ENCODE data around the gene ALDH4A1. TPM values are rescaled to one million over a fixed set of nuclear protein-coding genes. Genes with fewer than 3 reads are reported as not detected.

Gene ALDH4A1, protein sequence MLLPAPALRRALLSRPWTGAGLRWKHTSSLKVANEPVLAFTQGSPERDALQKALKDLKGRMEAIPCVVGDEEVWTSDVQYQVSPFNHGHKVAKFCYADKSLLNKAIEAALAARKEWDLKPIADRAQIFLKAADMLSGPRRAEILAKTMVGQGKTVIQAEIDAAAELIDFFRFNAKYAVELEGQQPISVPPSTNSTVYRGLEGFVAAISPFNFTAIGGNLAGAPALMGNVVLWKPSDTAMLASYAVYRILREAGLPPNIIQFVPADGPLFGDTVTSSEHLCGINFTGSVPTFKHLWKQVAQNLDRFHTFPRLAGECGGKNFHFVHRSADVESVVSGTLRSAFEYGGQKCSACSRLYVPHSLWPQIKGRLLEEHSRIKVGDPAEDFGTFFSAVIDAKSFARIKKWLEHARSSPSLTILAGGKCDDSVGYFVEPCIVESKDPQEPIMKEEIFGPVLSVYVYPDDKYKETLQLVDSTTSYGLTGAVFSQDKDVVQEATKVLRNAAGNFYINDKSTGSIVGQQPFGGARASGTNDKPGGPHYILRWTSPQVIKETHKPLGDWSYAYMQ
- 50.3 TPM for total RNA-seq
- long read RNA-seq, transcript ALDH4A1-202 (15 exons, 3,363 nt), result major isoform, 24 of 124 reads
- long read RNA-seq, partial matches to known transcripts, result 95 of 124 reads
- long read RNA-seq, other reads (novel, unspliced or antisense), result 3 of 124 reads

DNA sequence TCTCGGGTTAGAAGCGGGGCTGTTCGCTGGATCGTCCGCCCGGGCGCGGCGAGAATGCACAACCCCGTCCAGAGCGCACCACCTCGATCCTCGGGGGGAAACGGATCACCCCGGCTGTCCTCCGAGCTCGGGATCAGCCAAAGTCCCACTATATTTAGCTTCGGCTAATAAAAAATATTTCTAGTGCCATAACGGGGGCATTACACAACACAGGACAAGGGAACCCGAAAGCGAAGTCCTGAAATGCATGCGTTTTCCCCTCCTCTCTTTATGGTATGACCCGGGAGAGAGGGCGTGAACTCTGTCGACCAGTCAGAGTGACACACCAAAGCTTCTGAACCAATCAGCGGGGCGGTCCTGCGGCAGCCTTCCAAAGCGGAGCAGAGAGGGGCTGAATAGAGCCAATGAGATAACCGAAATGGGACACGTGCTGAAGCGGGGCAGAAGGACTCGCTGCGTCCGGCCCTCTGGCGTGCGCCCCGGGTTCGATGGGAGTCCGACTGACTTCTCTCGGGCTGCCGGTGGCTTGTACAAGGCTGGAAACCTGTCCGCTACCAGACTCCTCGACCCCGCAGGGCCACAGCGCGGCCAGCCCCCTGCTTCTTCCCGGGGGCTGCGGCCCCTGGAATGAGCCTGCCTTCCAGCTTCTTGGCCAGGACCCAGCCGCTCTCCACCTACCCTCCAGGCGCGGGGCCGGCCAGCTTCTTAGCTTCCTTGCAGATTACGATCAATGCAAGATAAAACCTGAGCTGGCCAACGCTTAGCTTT is at the start of gene ALDH4A1:
ALDH4A1 (minus strand) TSS at position 33 of the 768 bp plus-strand sequence; CDS start at position 1, 32 bp downstream.
- peak; percentile 99 for DNase-seq (ENCODE audit: low spot score)

DNA sequence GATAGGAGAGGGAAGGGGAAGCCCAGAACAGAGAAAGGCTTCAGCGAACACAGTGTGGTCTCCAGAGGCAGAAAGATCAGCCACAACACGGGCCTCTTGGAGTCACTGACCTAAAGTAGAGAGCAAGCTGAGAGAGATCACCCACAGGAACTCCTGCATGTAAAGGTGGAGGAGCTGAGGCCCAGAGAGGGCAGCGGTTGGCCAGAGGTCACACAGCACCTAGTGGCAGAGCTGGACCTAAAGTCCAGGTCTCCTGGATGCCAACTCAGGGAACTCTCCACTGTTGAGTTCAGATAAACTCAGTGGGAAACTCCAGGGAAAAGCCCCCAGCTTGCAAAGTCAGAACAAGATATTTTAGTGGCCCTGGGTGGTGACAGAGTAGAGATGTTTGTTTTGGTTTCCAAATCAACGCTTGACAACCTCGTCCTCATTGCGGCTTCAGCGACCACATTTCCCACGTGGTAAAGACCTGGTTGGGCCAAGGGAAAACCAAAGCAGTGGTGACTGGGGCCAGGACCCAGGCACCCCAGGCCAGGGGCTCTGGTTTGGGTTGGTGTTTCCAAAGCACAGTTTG is 49.5 kb upstream of the ALDH4A1 start:
- intact Hi-C loops (cut with DNase I), result loop anchor here (5.0 kb wide), 2 partner anchors 40 to 130 kb away; no protein-coding TSS in a partner anchor
- DNase-seq (ENCODE audit: low spot score), result no peak

More for the DNA sequence above, at the start of gene ALDH4A1:
- intact Hi-C loops (cut with DNase I), result loop anchor here (10.0 kb wide), 1 partner anchor 312 kb away; the partner anchor contains the start of gene UBR4

DNA sequence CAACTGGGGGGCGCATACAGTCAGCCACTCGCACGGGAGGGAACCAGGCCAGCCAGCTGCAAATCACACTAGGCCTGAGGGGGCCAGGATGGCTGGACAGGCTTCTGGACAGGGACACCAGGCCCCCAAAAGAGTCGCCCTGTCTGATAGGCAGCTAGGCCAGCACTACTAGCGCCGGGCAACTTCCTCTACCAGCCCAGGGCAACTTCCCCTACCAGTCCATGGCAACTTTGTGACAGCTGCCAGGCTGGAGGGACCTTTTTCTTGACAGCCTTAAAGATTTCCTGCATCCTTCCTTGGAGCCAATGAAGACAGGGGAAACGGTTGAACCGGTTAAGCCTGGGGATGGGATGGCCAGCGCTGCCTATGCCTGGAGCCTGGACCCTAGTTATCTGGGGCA is 49.1 kb upstream of the ALDH4A1 start:
- no peak for DNase-seq (ENCODE audit: low spot score)
- intact Hi-C loops (cut with DNase I), result loop anchor here (5.0 kb wide), 2 partner anchors 39 to 131 kb away; no protein-coding TSS in a partner anchor

DNA sequence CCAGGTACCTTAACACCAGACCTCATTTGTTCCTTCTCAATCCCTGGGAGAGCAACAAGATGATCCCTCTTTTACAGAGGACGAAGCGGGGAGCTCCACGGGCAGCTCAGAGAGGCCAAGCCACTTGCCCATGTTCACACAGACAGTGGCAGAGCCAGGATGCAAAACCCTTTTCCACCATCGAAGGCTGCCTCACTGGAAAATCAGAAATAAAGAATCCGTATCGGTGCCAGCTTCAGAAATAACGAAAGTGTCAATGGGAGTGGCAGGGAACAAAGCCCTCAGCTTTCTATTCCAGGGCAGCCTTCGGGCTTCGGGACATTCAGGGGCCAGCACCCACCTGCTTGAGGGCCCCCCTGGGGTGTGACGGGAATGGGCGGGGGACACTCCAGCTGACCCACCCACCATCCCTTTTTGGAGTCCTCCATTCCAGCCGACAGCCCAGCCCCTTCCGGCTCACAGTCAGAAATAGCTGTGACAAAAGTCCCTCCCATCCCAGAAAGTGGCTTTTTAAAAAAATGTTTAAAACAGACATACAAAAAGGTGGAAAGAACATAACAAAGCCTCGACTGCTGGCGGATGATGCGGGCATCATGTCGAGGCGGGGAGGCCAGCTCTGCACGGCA is 48.2 kb upstream of the ALDH4A1 start:
- peak; percentile 85 for DNase-seq (ENCODE audit: low spot score)
- intact Hi-C loops (cut with DNase I), result loop anchor here (5.0 kb wide), 2 partner anchors 38 to 132 kb away; no protein-coding TSS in a partner anchor

DNA sequence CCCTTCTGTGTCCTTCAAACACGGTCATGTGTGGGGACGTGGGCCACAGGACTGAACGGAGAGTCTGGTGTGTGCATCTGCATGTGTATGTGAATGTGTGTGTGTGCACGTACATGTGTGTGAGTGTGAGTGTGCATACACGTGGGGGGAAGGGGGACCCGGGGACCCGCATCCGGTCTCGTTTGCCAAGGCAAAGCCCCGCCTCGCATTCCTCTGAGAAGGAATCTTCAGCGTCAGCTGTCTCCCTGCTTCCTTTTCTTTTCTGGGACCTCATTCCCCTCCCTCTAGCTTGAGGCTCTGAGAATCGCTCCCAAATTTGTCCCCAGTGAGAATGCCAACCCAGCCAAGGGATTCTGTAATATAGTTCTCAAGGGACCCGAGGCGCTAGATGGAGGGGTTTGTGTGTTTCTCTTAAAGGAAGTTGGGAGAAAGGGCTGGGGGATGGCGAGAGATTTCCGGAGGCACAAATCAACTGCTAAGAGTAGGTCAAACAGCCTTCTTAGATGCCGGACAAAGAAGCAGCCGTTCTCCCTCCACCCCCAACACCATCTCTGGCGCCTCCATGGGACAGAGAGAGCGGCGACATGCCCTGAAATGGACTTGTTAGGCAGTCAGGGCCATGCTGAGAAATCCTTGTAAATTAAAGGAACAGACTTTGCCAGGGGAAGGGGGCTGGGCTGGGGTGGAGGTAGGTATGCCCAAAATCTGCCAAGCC is 47.5 kb upstream of the ALDH4A1 start:
- intact Hi-C loops (cut with DNase I), result loop anchor here (2.0 to 5.0 kb wide), 3 partner anchors 23 to 132 kb away; no protein-coding TSS in a partner anchor
- DNase-seq (ENCODE audit: low spot score), result no peak

DNA sequence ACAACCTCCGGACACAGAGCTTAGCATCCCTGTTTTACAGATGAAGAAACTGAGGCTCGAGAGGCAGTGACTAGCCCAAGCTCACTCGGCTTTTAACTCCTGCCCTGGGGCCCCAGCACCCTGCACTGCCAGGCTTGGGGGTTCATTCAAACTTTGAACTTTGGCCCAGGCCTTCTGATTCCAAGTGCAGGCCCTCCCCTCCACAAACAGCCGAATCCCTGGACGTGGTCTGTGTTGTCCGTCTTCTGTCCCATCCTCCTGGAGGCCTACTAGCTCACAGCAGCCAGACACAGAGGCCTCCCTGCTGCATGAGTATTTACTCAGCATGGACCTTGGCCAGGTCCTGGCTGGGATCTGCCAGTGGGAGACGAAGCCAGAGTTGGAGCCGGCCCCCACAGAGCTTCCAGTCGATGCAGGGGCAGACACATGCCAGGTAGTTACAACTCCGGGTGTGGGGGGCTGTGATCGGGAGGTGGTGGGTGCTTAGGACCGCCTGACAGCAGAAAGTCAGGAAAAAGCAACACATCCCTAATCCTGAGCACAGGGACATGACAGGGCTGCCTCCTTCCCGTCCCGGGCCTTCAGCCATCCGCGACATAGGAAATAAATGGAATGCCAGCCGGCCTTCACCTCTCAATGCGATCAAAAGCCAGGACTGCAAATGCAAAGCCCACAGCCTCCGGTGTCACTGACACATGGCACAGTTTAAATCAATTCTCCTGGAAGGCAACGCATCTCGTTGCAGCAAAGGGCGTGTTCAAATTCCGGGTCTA is 46.7 kb upstream of the ALDH4A1 start:
- intact Hi-C loops (cut with DNase I), result loop anchor here (2.0 kb wide), 1 partner anchor 22 kb away; no protein-coding TSS in a partner anchor
- DNase-seq (ENCODE audit: low spot score), result no peak

DNA sequence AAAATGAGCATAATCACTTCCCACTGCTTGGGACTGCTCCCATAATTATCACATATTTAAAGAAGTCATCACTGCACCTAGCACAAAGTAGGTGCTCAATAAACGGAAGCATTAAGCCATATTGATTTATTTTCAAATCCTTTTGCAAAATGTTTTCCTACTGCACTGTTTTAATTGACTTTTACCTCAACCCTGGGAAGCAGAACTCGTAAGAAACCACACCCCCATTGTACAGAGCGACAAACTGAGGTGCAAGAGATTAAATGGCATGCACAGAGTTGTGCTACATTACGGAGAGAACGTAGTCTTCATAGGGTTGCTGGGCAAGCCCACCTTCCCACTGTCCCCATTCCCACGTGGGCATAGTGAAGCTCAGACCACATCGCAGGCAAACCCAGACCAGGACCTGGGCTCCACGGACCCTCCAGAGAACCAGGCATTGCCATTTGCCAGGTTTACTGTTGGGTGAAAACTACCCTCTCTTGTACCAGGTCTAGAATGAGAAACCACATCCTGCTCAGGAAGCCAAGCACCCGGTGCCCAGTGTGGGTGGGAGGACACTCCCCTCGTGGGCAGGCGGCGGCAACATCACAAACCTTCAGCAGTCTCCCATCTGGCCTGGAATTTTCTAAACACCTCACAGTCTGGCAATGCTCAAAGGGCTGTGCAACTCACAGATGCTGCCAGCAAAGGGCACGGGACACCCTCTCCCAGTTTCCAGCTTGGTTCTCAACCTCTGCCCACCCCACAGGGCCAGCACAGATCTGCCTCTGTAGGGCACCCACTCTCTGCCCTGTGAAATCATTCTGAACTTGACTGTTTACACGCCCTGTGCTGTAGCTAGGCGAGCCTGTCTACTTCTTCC is 45.9 kb upstream of the ALDH4A1 start:
- no peak for DNase-seq (ENCODE audit: low spot score)
- intact Hi-C loops (cut with DNase I), result loop anchor here (2.0 kb wide), 1 partner anchor 21 kb away; no protein-coding TSS in a partner anchor

DNA sequence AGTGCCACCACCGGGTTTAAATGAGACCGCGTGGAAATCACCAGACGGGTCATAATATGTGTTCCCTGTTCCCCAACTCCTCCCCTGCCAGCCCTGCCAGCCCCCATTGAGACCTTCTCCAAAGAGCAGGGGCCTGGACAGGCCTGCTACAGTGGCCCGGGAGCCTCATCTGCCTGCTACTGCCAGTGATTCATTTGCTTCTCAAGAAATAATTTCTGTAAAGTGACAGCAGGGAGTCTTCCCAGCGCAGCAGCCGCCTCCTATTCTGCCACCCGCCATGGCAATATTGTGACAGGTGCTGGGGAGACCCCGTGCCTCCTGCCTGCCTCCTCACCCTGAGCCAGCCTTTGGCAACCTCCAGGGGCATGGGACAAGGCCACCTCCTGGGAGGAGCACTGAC is 45.2 kb upstream of the ALDH4A1 start:
- DNase-seq (ENCODE audit: low spot score), result no peak
- intact Hi-C loops (cut with DNase I), result no loop called here

DNA sequence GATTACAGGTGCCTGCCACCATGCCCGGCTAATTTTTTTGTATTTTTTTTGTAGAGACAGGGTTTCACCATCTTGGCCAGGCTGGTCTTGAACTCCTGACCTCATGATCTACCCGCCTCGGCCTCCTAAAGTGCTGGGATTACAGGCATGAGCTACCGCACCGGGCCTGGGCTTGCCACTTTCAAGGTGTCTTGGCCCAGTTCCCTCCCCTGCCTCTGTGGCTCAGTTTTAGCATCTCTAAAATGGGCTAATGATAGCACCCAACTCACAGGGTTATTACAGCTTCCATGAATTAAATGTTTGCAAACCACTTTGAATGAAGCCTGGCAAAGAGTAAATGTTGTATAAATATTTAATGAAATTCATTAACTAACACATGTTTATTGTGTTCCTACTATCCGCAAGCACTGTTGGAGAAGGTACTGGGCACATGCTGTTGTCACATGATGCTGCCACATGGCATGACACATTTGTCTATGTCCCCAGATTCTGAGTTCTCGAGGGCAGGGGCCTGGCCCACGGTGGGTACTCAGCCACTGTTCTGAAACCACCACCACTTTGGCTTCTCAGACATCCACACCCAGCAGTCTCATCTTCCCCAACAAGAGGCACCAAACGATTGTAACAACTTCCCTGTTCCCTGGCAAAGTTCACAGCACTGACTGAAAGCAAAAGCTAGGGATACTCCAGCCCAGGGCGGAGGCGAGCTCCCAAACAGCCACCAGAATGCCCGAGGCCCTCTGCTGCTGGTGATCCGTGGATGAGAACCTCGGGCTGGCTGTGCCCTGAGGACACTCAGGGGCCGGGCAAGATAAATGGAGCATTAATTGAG is 44.4 kb upstream of the ALDH4A1 start:
- intact Hi-C loops (cut with DNase I), result no loop called here
- no peak for DNase-seq (ENCODE audit: low spot score)

DNA sequence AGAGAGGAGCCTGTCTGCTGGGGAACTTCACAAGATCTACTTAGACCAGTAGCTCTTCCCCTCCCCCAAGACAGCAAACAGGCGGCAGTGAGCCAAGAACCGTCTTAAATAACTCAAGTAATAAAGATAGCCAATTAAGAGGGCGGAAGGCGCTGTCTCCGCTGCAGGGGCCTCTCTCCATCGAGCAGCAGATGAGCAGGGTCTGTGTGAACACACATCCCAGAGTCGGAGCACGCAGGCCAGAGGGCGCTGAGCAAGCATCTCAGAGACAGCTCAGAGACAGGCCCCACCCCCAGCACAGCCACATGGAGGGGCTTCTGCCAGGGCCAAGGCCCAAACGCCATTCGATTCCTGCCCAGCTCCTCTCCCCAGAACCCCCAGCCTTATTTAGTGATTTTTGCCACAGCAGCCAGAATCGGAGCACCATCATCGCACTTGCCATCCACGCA is 43.1 kb upstream of the ALDH4A1 start:
- intact Hi-C loops (cut with DNase I), result no loop called here
- no peak for DNase-seq (ENCODE audit: low spot score)

DNA sequence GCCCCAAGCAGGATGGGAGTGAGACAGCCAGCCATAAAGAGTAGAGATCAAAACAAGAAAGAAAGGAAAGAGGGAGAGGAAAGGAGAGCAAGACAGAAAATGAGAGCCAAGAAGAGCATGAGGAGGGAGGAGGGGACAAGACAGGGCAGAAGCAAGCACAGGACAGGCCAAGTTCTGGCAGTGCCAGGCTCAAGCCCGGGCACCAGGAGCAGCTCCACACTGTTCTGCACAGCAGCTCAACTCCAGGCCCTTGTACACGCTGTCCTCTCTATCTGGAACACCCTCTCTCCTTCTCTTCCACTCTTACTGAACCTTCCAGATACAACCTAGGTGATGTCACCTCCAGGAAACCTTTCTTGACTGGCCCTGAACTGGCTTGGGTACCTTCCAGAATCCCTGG is 42.5 kb upstream of the ALDH4A1 start:
- DNase-seq (ENCODE audit: low spot score), result no peak
- intact Hi-C loops (cut with DNase I), result no loop called here

DNA sequence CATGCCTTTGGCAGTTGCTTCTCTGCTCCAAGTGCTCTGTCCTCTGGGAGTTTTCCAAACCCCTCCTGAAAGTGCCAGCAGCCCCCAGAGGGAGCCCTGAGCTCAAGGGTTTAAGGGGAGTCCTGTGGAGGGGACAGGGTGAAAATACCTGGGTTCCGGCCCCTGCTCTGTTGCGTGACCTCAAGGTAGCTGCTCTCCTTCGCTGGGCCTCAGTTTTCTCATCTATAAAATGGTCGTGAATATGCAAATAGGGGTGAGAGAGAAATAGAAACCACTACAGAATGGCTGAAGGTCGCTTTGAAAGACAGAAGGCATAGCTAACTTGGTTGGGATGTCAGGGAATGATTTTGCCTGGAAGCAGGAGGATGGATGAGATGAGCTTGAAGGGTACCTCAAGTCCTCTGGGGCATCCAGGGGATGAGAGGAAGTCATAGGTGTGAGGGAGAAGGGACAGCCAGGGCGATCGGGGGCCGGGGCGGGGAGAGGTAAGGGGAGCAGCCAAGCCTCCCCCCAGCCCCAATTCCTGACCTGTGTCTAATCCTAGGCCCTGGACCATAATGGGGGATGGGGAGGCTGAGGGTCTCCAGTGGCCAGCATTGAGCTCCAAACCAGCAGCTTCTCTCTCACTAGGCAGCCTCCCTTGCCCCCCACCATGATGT is 41.7 kb upstream of the ALDH4A1 start:
- DNase-seq (ENCODE audit: low spot score), result no peak
- intact Hi-C loops (cut with DNase I), result no loop called here

DNA sequence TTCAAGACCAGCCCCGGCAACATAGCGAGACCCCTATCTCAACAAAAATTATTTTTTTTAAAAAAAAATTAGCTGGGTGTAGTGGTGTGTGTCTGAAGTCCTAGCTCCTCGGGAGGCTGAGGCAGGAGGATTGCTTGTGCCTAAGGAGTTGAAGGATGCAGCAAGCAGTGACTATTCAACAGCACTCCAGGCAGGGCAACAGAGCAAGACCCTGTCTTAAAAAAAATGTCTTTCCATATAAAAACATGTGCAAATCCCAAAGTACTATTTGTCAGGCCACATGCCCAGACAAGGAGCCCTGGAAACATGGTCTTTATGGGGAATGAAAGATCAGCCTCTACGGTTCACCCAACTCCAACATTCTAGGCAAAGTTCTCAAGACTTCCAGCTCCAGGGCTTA is 40.8 kb upstream of the ALDH4A1 start:
- intact Hi-C loops (cut with DNase I), result no loop called here
- DNase-seq (ENCODE audit: low spot score), result no peak

DNA sequence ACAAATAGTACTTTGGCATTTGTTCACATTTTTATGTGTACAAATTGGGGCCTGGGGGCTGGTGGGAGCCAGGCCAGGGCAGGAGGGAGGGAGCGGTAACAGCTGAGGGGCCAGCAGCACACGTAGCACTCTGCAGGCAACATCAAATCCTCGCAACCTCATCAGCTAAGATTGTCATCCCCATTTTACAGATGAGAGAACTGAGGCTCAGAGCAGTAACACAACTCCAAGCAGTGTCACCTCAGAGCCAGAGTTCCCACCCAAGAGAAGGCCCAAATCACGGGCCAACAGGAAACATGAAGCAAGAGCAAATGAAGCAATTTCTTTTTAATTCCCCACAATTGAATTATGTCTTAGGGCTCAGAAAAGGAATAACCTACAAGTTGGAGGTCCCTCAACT is 40.0 kb upstream of the ALDH4A1 start:
- intact Hi-C loops (cut with DNase I), result no loop called here
- no peak for DNase-seq (ENCODE audit: low spot score)

Data from cardiac septum (tissue), 1 donor.